SKM-1 treated with dmso at 0.1 percent for 144 hours (cell line): Measurements from ENCODE around the gene CHD3.
"Not testable (repeated sequence)": the region's sequence is repeated elsewhere in the genome, so short reads cannot be mapped to it uniquely, and the experiment has no call there.

Experiments
- DNase-seq: peaks from one replicate; lab custom pipeline; 2025; ENCODE audit not compliant: unreplicated experiment; lab: John Stamatoyannopoulos, UW

CHD3 gene

GRCh38 chr17:7849751-7850504 is 38.7 kb upstream of the CHD3 start:
- DNase-seq = no peak

DNA sequence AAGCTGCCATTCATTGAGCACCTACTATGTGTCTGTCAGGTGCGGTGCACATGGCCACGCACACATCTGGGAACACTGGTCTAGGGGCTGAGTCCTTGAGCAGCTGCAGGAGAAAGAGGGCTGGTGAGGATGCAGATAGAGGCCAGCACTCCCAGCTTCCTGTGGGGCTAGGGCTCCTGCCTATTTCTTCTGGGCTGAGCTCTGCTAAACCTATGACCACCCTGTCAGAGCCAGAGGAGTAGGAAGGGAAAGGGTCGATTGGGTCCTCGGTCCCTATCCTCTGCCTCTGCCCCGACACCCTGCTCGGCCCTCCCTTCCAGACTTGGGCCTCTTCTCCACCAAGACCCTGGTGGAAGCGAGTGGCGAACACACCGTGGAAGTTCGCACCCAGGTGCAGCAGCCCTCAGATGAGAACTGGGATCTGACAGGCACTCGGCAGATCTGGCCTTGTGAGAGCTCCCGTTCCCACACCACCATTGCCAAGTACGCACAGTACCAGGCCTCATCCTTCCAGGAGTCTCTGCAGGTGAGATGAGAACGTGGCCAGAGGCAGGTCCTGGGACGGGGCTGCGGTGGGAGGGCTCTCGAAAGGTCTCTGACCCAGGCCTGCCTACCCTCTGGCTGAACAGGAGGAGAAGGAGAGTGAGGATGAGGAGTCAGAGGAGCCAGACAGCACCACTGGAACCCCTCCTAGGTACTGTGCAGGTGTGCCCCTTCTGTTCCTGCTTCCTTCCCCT is 37.7 kb upstream of the CHD3 start:
- DNase-seq = no peak

DNA sequence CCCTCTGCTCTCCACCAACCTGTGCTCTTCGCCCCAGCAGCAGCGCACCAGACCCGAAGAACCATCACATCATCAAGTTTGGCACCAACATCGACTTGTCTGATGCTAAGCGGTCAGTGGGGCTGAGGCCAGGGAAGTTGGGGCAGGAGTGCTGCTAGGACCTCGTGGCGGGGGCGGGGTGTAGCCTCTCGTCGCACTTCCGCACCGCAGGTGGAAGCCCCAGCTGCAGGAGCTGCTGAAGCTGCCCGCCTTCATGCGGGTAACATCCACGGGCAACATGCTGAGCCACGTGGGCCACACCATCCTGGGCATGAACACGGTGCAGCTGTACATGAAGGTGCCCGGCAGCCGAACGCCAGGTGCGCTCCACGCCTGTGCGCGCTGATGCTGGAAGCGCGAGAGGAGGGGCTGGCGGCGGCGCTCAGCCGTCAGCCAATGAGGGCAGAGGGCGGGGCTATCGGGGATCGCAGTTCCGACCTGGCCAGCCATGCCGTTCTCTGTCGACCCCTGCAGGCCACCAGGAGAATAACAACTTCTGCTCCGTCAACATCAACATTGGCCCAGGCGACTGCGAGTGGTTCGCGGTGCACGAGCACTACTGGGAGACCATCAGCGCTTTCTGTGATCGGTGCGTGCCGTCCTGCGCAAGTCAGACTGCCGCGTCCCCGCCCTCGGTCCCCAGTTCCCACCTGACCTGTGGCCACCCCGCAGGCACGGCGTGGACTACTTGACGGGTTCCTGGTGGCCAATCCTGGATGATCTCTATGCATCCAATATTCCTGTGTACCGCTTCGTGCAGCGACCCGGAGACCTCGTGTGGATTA is 36.9 kb upstream of the CHD3 start:
- DNase-seq = peak; percentile 47

- DNase-seq = no peak
Measured at GRCh38 chr17:7852262-7852670, 36.3 kb upstream of the CHD3 start.

- no peak for DNase-seq
Measured at GRCh38 chr17:7852919-7853690, 35.5 kb upstream of the CHD3 start.

- DNase-seq = no peak
Measured at GRCh38 chr17:7853691-7854038, 34.9 kb upstream of the CHD3 start.

- DNase-seq = no peak
Measured at GRCh38 chr17:7854078-7854777, 34.4 kb upstream of the CHD3 start.

DNA sequence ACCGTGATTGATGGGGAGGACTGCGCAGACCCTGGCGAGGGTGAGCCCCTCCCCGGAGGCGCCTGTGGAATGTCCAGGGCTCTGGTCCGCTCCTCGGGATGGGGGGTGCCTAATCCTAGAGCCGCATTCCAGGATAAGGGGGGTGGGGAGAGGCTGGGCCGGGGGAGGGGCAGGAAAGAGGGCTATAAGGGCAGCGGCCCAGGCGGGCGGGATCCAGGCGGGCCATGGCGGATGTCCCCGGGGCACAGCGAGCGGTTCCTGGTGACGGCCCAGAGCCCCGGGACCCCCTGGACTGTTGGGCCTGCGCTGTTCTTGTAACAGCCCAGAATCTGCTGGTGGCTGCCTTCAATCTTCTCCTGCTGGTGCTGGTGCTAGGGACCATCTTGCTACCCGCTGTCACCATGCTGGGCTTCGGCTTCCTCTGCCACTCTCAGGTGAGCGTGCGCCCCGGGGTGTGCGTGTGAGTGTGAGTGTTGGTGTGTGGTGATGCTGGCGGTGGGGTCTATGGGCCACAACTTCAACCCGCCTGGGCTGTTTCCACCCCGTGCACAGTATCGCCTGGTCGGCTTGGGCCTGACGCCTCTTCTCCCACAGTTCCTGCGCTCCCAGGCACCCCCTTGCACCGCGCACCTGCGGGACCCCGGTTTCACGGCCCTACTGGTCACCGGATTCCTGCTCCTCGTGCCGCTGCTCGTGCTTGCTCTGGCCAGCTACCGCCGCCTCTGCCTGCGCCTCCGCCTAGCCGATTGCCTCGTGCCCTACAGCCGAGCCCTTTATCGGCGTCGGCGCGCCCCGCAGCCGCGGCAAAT is 33.5 kb upstream of the CHD3 start, which contains the start of gene TMEM88:
TSS of gene TMEM88 (plus strand) at position 216 of the 809 bp plus-strand sequence. CDS start at position 225, 9 bp downstream.
- no peak for DNase-seq

GRCh38 chr17:7855660-7856010 is 33.0 kb upstream of the CHD3 start:
- no peak for DNase-seq

DNA sequence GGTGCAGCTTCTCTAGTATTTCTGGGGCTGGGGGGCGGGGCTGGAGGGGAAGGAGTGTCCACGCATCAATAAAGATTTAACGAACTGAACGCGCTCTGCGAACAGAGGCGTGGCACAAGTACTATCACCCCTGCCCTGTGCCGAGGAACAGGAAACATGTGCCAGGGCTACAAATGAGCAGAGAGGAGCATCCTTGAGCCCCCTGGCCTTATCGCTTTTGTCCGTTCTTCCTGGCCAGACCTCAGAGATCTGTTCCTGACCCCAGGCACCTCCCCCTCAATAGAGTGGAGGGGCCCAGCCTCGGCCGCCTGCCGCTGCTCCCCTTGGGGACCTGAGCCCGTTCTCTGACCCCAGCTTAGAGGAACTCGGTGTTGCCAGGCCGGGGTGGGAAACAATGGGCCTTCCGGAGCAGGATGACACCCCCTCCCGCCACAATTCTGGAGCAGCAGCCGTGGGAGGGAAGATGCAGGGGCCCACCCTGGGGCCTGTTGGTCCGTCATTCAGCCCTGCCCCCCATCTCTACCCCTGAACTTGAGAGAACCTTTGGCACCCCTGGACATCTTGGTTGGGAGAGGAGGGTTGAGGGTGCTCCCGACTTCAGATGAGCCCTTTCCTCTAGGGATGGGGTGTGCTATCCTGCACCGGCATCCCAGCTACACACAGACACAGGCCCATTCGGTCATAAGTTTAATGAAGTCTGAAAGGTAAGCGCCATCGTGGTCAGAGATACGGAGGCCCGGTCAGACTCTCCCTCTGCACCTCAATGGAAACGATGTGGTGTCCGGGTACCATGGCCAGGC is 32.4 kb upstream of the CHD3 start:
- no peak for DNase-seq

DNA sequence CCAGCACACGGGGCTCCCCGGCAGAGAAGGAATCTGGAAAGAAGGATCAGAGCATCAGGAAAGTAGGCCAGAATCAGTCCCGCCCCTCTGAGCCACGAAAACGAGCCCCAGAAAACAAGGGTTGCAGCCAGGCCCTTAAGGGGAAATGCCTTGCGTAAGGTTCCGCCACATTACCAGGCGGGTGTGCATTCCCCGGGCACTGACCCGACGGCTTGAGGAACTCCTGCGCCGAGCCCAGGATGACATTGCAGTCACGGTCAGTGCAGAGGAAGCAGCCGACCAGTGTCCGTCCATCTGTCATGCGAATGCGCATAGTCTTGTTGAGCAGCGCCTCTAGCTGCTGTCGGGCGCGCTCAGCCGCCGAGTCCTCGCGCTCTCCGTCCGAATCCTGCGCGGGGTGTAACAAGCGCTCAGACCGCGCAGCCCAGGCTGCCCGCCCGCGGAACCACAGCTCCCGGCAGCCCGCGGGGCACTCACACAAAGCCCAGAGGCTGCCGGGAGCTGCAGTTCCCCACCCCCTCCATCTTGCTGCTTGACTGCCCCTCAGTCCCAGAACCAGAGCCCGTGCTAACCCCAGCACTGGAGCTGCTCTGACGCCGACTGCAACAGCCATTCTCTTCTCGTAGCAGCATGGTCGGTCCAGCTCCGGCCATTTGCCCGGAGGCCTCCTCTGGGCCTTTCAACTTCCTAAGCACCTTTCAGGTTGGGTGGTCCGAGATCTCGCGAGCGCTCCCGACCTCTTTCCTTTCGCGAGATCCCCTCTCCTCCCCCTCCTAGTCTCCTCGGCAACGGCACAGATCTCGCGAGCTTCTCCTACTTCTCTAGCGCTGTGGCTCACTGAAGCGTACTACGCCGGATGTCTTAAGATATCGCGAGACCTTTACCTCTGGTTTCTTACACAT is 31.5 kb upstream of the CHD3 start, which contains the start of gene NAA38:
TSS of gene NAA38 (minus strand) at position 749 of the 902 bp plus-strand sequence. CDS start at position 653, 96 bp downstream.
- peak; percentile 88 for DNase-seq

- peak; percentile 66 for DNase-seq
Measured at GRCh38 chr17:7857713-7858521, 30.7 kb upstream of the CHD3 start, which contains the start of gene CYB5D1. CYB5D1 (plus strand) TSS chr17:7858003; CDS start chr17:7858135, 132 bp downstream.

- no peak for DNase-seq
Measured at GRCh38 chr17:7858522-7858810, 30.1 kb upstream of the CHD3 start.

DNA sequence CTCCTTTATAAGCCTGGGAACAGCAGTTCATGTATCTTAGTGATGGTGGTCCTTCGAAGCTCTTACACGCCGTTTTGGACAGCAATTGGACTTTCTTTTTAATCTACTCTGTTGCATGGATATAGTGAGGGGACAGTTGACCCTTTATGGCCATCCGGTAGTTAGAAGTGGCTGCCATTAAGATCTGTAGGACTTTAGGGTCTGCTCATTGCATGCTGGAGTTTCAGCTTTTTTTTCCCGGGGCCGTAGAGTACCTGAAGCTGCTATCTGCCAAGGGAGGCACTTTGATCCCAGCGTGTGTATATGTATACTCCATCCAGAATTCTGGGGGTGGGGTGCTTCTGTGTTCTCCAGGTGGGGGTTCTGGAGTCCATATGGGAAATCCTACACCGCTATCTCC is 29.6 kb upstream of the CHD3 start:
- DNase-seq = no peak

- no peak for DNase-seq
Measured at GRCh38 chr17:7862692-7863437, 25.7 kb upstream of the CHD3 start.

DNA sequence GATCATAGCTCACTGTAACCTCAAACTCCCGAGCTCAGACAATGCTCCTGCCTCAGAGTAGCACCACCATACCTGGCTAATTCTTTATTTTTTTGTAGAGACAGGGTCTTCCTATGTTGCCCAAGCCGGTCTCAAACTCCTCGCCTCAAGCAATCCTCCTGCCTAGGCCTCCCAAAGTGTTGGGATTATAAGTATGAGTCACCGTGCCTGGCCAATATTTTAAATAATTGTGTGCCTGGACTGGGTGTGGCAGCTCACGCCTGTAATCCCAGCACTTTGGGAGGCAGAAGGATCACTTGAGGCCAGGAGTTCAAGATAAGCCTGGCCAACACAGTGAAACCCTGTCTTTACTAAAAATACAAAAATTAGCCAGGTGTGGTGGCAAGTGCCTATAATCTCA is 24.2 kb upstream of the CHD3 start:
- not testable (repeated sequence) for DNase-seq
